T-helper 2 cell treated with Interferon-gamma antibody and Interleukin-4, amounts not matched to agents 100 ng/mL and 5 ng/mL, for 36 hours (primary cell): ENCODE data around the gene CRYBA1. TPM values are rescaled to one million over a fixed set of nuclear protein-coding genes. Genes with fewer than 3 reads are reported as not detected.

Source experiments
- intact Hi-C: fragments of 100-400 bp; cut with micrococcal nuclease; formaldehyde crosslinking; loops from one replicate; pipeline ENCODE4 v1.15.1; 2023
- total RNA-seq: library from RNA; stranded (reverse); gene quantifications from 2 replicates; pipeline ENCODE4 v1.2.3, GENCODE V29; 2022

The CRYBA1 gene
- total RNA-seq, 1 donor from 2014 or later: not detected

DNA sequence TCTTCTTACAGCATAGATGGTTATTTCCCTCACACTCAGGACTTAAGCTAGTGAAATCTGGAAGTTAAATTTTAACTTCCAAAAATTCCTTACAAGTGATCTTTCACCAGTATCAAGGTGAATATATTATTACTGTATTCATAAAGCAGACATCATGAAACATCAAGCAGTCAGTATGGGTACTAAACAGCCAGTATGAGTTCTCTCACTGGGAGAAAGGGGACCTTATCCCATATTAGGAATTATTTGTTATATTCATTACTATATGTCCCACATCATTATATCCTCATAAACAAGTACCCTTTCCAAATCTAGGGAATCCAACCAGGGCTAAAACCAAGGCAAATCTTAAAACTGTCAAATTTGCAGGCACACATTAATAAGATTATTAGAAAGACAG is 32.0 kb downstream of the CRYBA1 start:
- intact Hi-C loops: no loop called here

DNA sequence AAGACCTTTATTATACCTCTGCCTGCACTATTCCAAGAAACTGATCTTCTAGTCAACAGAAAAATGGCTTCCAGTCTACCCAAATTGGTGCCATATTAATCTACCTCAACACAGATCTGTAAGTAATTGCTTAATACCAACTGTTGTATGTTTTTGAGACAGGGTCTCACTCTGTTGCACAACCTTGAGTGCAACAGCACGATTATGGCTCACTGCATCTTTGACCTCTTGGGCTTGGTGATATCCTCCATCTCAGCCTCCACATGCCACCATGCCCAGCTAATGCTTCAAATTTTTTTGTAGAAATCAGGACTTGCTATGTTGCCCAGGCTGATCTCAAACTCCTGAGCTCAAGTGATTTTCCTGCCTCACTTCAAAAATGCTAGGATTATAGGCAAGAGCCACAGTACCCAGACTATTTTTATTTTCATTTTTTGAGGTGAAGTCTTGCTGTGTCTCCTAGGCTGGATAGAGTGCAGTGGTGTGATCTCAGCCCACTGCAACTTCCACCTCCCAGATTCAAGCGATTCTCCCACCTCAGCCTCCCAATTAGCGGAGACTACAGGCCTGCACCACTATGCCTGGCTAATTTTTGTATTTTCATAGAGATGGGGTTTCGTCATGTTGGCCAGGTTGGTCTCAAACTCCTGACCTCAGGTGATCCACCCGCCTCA is 32.9 kb downstream of the CRYBA1 start:
- intact Hi-C loops: no loop called here

DNA sequence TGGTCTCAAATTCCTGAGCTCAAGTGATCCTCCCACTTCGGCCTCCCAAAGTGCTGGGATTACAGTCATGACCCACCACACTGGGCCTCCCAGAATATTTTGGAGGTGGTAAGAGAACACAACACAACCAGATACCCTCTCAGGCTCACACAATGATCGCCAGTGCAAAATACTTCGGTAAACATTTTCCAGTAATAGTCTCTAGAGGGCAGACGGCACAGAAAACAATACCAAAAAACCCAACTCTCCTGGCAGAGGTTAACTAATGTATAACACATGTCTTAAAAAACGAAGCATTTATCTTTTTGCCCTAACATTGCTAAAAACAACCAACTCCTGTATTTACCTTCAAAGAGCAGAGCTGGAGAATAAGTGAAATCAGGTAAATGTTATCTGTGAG is 36.8 kb downstream of the CRYBA1 start:
- intact Hi-C loops: no loop called here

DNA sequence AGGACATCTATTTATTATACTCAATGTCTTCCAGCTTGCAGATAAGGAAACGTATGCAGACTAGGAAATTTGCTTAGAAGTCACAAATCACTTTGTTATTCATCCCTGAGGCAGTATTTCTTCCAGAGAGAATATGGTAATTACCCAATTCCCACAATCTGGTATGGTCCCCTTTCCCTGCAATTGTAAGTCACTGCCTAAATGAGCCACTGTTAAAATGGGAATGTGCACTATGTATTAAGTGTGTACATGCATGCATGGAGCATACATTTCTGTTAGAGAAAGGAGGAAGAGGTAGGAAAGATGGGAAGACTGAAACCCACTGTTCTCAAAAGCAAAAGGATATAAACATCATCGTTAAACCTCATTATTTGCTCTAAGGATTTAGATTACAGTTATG is 37.3 kb downstream of the CRYBA1 start:
- intact Hi-C loops: no loop called here

DNA sequence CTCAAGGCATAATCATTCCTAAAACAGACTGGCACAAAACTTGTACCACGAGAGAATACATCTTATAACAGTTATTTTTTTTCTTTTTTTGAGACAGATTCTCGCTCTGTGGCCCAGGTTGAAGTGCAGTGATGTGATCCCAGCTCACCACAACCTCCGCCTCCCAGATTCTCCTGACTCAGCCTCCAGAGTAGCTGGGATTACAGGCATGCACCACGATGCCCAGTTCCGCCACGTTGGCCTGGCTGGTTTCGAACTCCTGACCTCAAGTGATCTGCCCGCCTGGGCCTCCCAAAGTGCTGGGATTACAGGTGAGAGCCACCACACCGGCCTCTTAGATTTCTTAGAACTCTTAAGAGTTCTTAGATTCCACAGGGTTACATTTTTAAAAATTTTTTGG is 43.2 kb downstream of the CRYBA1 start:
- intact Hi-C loops: loop anchor here (2.0 to 5.0 kb wide), 4 partner anchors 15 to 563 kb away; partner anchors contain the start of genes NEK8, TAOK1 and TLCD1

GRCh38 chr17:29291163-29291752 is 44.6 kb downstream of the CRYBA1 start:
- intact Hi-C loops: loop anchor here (2.0 to 5.0 kb wide), 3 partner anchors 38 to 564 kb away; partner anchors contain the start of genes NEK8, TAOK1 and TLCD1

DNA sequence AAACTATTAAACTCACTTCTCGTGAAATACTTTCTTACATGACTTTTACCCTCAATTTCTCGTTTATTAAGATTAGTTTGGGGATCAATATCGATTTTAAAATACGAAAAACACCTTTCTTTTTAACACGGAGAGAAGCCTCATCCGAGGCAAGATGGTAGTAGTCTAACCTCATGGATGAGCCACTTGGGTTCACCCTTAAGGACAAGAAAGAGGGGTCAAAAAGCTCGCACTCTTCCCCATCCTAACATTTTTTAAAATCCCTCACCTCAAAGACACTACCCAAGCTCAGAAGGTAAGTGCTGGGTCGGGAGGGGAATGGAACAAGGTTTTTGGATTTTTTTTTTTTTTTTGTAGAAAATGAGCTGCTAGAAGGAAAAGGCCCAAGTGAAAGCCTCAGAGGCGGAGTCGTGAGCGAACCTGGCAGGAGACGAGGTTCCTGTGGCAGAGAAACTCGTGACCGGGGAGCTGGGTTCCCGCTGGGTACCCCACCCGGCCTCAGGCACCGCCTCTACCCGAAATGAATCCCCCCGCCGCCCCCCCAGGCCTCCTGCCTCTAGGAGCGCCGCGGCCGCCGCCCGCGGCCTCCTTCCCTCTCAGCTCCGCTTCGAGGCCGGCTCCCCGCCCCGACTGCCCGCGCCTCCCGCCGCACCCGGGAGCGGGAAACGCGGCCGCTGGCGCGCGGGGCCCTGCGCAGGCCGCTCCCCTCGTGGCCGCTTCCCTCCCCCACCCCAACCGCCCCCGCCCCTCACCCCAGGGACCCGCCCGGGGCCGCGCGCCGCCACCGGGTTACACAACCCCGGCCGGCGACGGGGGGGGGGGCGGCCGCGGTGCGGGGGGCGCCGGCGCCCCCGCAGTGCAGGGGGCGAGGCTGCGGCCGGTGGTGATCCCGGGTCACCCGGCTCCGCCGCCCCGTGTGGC is 45.7 kb downstream of the CRYBA1 start:
- intact Hi-C loops: loop anchor here (5.0 kb wide), 2 partner anchors 100 to 565 kb away; partner anchors contain the start of genes NEK8, TAOK1 and TLCD1

- intact Hi-C loops: loop anchor here (5.0 kb wide), 2 partner anchors 99 to 566 kb away; partner anchors contain the start of genes NEK8, TAOK1 and TLCD1
These were observed 46.6 kb downstream of the CRYBA1 start for GRCh38 chr17:29292992-29293889.

- intact Hi-C loops: loop anchor here (1.0 to 5.0 kb wide), 6 partner anchors 98 to 567 kb away; partner anchors contain the start of genes NEK8, TAOK1, TLCD1 and TP53I13
These were observed 47.4 kb downstream of the CRYBA1 start, which contains the start of gene NUFIP2 for GRCh38 chr17:29293890-29294579. TSS of gene NUFIP2 (minus strand) at chr17:29294148. CDS start at chr17:29294059, 89 bp downstream.

- intact Hi-C loops: loop anchor here (1.0 to 5.0 kb wide), 6 partner anchors 98 to 567 kb away; partner anchors contain the start of genes NEK8, TAOK1, TLCD1 and TP53I13
These were observed 47.9 kb downstream of the CRYBA1 start for GRCh38 chr17:29294580-29294900.

GRCh38 chr17:29295420-29295819 is 48.8 kb downstream of the CRYBA1 start:
- intact Hi-C loops: loop anchor here (2.0 kb wide), 3 partner anchors 147 to 273 kb away; partner anchors contain the start of gene TP53I13

GRCh38 chr17:29299031-29299430 is 52.4 kb downstream of the CRYBA1 start:
- intact Hi-C loops: no loop called here

GRCh38 chr17:29303386-29303785 is 56.7 kb downstream of the CRYBA1 start:
- intact Hi-C loops: no loop called here

Other genes with a start within 250 kb of the CRYBA1 start
- gene SEZ6, start 240.8 kb upstream of the CRYBA1 start, total RNA-seq: not detected in 2 replicates
- gene PIPOX, start 203.7 kb upstream of the CRYBA1 start, total RNA-seq: 1.8 and 1.9 TPM in 2 replicates
- 99.0 and 101 TPM in 2 replicates for gene MYO18A, start 66.5 kb upstream of the CRYBA1 start, total RNA-seq
- 69.8 and 78.5 TPM in 2 replicates for gene NUFIP2, start 47.3 kb downstream of the CRYBA1 start, total RNA-seq
- gene TAOK1, start 143.5 kb downstream of the CRYBA1 start, total RNA-seq: 49.3 and 52.3 TPM in 2 replicates